Gastrocnemius medialis (tissue), 4 donors: ENCODE measurements around the gene LPCAT2. TPM values are rescaled to one million over a fixed set of nuclear protein-coding genes. Genes with fewer than 3 reads are reported as not detected.

ENCODE experiments used
- ATAC-seq, 2 donors: fragments of 150-250 bp; one replicate each; pipeline ENCODE4 v1.9.1; 2016
- DNase-seq, 2 donors: peaks; one replicate each; pipeline ENCODE4 v3.0.0-alpha.2; 2019
- H3K27ac ChIP-seq, 4 donors: fragments of 200-600 bp; sonication (generic); 1 replicate in 1 of 4; 2 replicates in 3 of 4; pipeline ENCODE4 v1.5.1; 2016 to 2018; ENCODE audit warnings: mild to moderate bottlenecking in 2 of 4, moderate library complexity in 1 of 4
- H3K27me3 ChIP-seq, 3 donors: fragments of 200-600 bp; sonication (generic) in 2 of 3; 1 replicate in 1 of 3; 2 replicates in 2 of 3; pipeline versions ENCODE4 v1.5.1 to v1.6.0; 2016 to 2019; ENCODE audit warnings: mild to moderate bottlenecking in 1 of 3, moderate library complexity in 1 of 3
- H3K36me3 ChIP-seq, 2 donors: fragments of 200-600 bp; sonication (generic) in 1 of 2; one replicate each; pipeline ENCODE4 v1.5.1; 2017 to 2018
- H3K4me1 ChIP-seq, 2 donors: fragments of 200-600 bp; sonication (generic) in 1 of 2; one replicate each; pipeline ENCODE4 v1.5.1; 2016 to 2017; ENCODE audit warnings: mild to moderate bottlenecking in 2 of 2
- H3K4me3 ChIP-seq, 4 donors: fragments of 200-600 bp; sonication (generic) in 3 of 4; 1 replicate in 1 of 4; 2 replicates in 3 of 4; pipeline ENCODE4 v1.5.1; 2016 to 2019; ENCODE audit warnings: mild to moderate bottlenecking in 2 of 4
- H3K9me3 ChIP-seq, 3 donors: fragments of 200-600 bp; sonication (generic) in 2 of 3; 1 replicate in 1 of 3; 2 replicates in 2 of 3; pipeline ENCODE4 v1.5.1; 2016 to 2019
- CTCF ChIP-seq, 5 experiments: fragments of 450-650 bp in 3 of 5; fragments of 200-600 bp in 2 of 5; sonication (generic) in 2 of 5; IDR thresholded peaks in 4 of 5; conservative IDR thresholded peaks in 1 of 5; 1 replicate in 4 of 5; 2 replicates in 1 of 5; pipeline ENCODE4 v1.5.1; 2016 to 2019; ENCODE audit warnings: antibody characterized with exemption in 5 of 5, mild to moderate bottlenecking in 3 of 5, moderate library complexity in 3 of 5
- POLR2A ChIP-seq, 2 donors: fragments of 450-650 bp; IDR thresholded peaks; one replicate each; pipeline ENCODE4 v1.6.1; 2017; ENCODE audit warnings: antibody characterized with exemption in 2 of 2, mild to moderate bottlenecking in 2 of 2, moderate library complexity in 2 of 2
- in situ Hi-C, 4 donors: fragments of 200-750 bp; cut with MboI; loops; one replicate each; pipeline versions ENCODE4 v1.15.0 to v1.8.0; 2017; ENCODE audit warnings: low sequenced_read_pairs in 4 of 4
- intact Hi-C: fragments of 100-400 bp; cut with DNase I; formaldehyde crosslinking; loops from one replicate; pipeline ENCODE4 v1.15.1; 2023; ENCODE audit warnings: low total_unique reads
- total RNA-seq, 4 donors: library from RNA; depleted of rRNA; stranded (reverse); fragments of >200 nt; gene quantifications; one replicate each; pipeline versions ENCODE4 v1.1.0 to v1.2.3, GENCODE V29; 2016

Gene LPCAT2
- total RNA-seq, 4 donors from 2014 or later = 1.2 to 6.7 (median 4.7) TPM

GRCh38 chr16:55482056-55482455 lies 26.8 kb upstream of the LPCAT2 start:
- H3K27ac ChIP-seq = peak overlapping the region in 2 of 4 donors; percentile 65 to 72
- H3K36me3 ChIP-seq = no peaks in the 10 kb centered on the region
- in situ Hi-C loops (no loop called here), intact Hi-C loops (no loop called here)
- DNase-seq (no peak), ATAC-seq (no peak)
- H3K4me3 ChIP-seq = no peak overlapping the region
- peaks cover 0 to 4% of the 10 kb centered on the region in 2 donors for H3K4me1 ChIP-seq
- peaks cover 12 to 26% (median 14%) of the 10 kb centered on the region in 3 donors for H3K27me3 ChIP-seq
- no peaks in the 10 kb centered on the region for H3K9me3 ChIP-seq
- TF ChIP-seq CTCF (IDR thresholded peaks at IDR 0.05 in 4 of 5, conservative IDR thresholded peaks at IDR 0.05 in 1 of 5) = no peak
- no peak for TF ChIP-seq POLR2A (IDR thresholded peaks at IDR 0.05)

- H3K36me3 ChIP-seq = no peaks in the 10 kb centered on the region
- peak overlapping the region; percentile 54 to 69 (median 63) for H3K27ac ChIP-seq
- intact Hi-C loops (no loop called here), in situ Hi-C loops (no loop called here)
- H3K9me3 ChIP-seq = no peaks in the 10 kb centered on the region
- peak; percentile 52 to 72 for DNase-seq
- peaks cover 0 to 6% of the 10 kb centered on the region in 2 donors for H3K4me1 ChIP-seq
- no peak overlapping the region for H3K4me3 ChIP-seq
- peak; percentile 76 to 77 for ATAC-seq
- H3K27me3 ChIP-seq = peaks cover 0 to under 1% (median 0%) of the 10 kb centered on the region in 3 donors
- TF ChIP-seq CTCF (IDR thresholded peaks at IDR 0.05 in 4 of 5, conservative IDR thresholded peaks at IDR 0.05 in 1 of 5) (no peak), POLR2A (IDR thresholded peaks at IDR 0.05) (no peak)
Measured at GRCh38 chr16:55487048-55487803, 21.6 kb upstream of the LPCAT2 start.

GRCh38 chr16:55488306-55488705 lies 20.6 kb upstream of the LPCAT2 start:
- in situ Hi-C loops = no loop called here
- no peak for ATAC-seq
- H3K4me3 ChIP-seq = no peak overlapping the region
- peak overlapping the region; percentile 54 to 69 (median 63) for H3K27ac ChIP-seq
- no peaks in the 10 kb centered on the region for H3K36me3 ChIP-seq
- no peaks in the 10 kb centered on the region for H3K9me3 ChIP-seq
- intact Hi-C loops = no loop called here
- TF ChIP-seq CTCF (IDR thresholded peaks at IDR 0.05 in 4 of 5, conservative IDR thresholded peaks at IDR 0.05 in 1 of 5) (no peak), POLR2A (IDR thresholded peaks at IDR 0.05) (no peak)
- H3K27me3 ChIP-seq = no peaks in the 10 kb centered on the region
- DNase-seq = no peak
- H3K4me1 ChIP-seq = peaks cover 0 to 6% of the 10 kb centered on the region in 2 donors

- H3K36me3 ChIP-seq = no peaks in the 10 kb centered on the region
- intact Hi-C loops (no loop called here), in situ Hi-C loops (no loop called here)
- no peak for ATAC-seq
- DNase-seq = no peak
- peaks cover 0 to 6% of the 10 kb centered on the region in 2 donors for H3K4me1 ChIP-seq
- no peak overlapping the region for H3K4me3 ChIP-seq
- no peaks in the 10 kb centered on the region for H3K27me3 ChIP-seq
- no peaks in the 10 kb centered on the region for H3K9me3 ChIP-seq
- H3K27ac ChIP-seq = peak overlapping the region; percentile 28 to 69 (median 60)
- no peak for TF ChIP-seq POLR2A (IDR thresholded peaks at IDR 0.05)
- TF ChIP-seq CTCF (IDR thresholded peaks at IDR 0.05 in 4 of 5, conservative IDR thresholded peaks at IDR 0.05 in 1 of 5) = no peak
Measured at GRCh38 chr16:55489119-55489955, 19.5 kb upstream of the LPCAT2 start.
